ENCODE results near the gene HOTAIR. TPM values are rescaled to one million over a fixed set of nuclear protein-coding genes. Genes with fewer than 3 reads are reported as not detected.

HOTAIR gene
- total RNA-seq, 1 donor from 2014 or later, result not detected

GRCh38 chr12:53980802-53981496 is 6.2 kb upstream of the HOTAIR start:
- Histone ChIP-seq H3K4me1 (peaks cover 3% of the 10 kb centered on the region), H3K36me3 (no peaks in the 10 kb centered on the region), H3K27ac (no peak overlapping the region), H3K4me3 (no peak overlapping the region), H3K27me3 (peaks cover 99% of the 10 kb centered on the region), H3K9me3 (no peaks in the 10 kb centered on the region)
- intact Hi-C loops (cut with DNase I), result no loop called here
- TF ChIP-seq, protein P1, sequence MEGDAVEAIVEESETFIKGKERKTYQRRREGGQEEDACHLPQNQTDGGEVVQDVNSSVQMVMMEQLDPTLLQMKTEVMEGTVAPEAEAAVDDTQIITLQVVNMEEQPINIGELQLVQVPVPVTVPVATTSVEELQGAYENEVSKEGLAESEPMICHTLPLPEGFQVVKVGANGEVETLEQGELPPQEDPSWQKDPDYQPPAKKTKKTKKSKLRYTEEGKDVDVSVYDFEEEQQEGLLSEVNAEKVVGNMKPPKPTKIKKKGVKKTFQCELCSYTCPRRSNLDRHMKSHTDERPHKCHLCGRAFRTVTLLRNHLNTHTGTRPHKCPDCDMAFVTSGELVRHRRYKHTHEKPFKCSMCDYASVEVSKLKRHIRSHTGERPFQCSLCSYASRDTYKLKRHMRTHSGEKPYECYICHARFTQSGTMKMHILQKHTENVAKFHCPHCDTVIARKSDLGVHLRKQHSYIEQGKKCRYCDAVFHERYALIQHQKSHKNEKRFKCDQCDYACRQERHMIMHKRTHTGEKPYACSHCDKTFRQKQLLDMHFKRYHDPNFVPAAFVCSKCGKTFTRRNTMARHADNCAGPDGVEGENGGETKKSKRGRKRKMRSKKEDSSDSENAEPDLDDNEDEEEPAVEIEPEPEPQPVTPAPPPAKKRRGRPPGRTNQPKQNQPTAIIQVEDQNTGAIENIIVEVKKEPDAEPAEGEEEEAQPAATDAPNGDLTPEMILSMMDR (IDR thresholded peaks at IDR 0.05), result no peak
- ATAC-seq (no peak), DNase-seq (no peak)

DNA sequence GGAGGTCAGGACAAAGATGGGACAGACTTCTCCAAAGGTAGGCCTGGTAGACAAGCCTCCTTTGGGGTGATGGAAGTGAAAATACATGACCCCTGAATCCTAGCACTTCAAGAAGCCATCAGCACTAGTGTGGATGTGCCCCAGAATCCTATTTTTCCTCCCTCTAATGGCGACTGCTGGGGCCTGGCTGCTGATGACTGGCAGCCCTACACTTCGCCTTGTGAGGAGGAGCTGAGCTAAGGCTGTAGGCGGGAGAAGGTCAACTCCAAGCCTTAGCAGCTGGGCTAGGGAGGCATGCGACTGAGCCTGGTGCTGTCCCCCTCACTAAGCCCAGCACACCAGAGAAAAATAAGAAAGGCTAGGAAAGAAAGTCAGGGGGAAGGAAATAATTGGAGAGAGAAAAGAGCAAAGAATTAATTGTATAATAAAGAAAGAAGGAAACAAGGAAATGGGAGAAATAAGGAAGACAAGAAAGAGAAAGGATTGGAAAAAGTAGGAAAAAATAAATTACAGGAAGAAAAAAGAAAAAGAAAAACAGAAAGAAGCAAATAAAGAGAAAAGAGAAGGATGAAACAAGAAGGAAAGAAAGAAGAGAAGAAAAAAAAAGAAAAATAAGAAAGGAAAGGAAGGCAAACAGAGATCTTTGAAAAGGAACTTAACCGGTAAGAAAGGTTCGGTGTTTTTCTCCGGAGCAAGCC is 5.5 kb upstream of the HOTAIR start:
- H3K27me3 ChIP-seq, result peaks cover 99% of the 10 kb centered on the region
- H3K27ac ChIP-seq, result no peak overlapping the region
- intact Hi-C loops (cut with DNase I), result no loop called here
- ATAC-seq (no peak), DNase-seq (no peak)
- H3K4me1 ChIP-seq, result peaks cover 2% of the 10 kb centered on the region
- no peak overlapping the region for H3K4me3 ChIP-seq
- H3K9me3 ChIP-seq, result no peaks in the 10 kb centered on the region
- TF ChIP-seq, protein P1 (IDR thresholded peaks at IDR 0.05), result no peak
- H3K36me3 ChIP-seq, result no peaks in the 10 kb centered on the region

GRCh38 chr12:53978477-53979356 is 4.0 kb upstream of the HOTAIR start:
- Histone ChIP-seq H3K4me3 (no peak overlapping the region), H3K9me3 (no peaks in the 10 kb centered on the region), H3K36me3 (no peaks in the 10 kb centered on the region), H3K27me3 (peaks cover 99% of the 10 kb centered on the region), H3K27ac (no peak overlapping the region), H3K4me1 (peaks cover 10% of the 10 kb centered on the region)
- TF ChIP-seq, protein P1 (IDR thresholded peaks at IDR 0.05), result no peak
- no peak for DNase-seq
- ATAC-seq, result no peak
- intact Hi-C loops (cut with DNase I), result no loop called here

DNA sequence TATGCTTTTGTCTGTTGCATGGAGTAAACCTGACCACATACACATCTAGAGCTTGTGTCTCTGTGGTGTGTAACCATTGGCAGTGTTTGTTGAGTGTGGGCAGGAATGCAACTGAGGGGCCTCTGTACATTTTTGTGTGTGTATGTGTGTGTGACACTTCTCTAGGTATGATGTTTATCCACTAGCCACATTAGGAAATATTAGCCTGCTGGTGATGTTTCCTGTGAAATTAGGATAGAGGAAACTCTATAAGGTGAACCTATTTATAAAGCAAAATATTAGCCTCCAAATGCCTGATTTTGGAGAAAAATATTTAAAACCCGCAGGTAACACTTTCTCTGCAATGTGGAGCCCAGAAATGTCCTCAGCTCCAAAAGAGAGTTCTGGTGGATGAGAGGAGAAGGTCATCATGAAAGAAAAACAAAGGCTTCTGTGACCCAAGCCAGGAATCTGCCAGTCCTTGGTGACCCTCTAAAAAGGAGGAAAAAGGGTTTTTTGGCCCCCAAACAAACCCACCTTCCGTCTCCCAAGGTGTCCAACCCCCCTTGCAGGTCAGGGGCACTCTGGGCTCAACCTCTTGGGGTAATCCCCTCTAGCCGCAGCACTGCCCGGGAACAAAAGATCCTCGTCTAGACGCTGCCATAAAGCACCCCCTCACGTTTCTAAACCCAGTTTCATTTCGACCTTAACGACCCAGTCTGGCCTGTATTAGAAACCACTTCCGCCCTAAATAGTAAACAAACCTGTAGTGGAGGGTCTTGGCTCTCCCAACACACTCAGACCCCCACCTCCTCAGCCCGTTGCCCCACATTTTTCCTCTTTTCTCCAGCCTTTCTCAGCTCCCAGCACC is 3.1 kb upstream of the HOTAIR start:
- Histone ChIP-seq H3K4me1 (peaks cover 17% of the 10 kb centered on the region), H3K4me3 (no peak overlapping the region), H3K9me3 (no peaks in the 10 kb centered on the region), H3K27me3 (peaks cover 99% of the 10 kb centered on the region), H3K27ac (no peak overlapping the region), H3K36me3 (no peaks in the 10 kb centered on the region)
- no peak for ATAC-seq
- TF ChIP-seq, protein P1 (IDR thresholded peaks at IDR 0.05), result no peak
- no peak for DNase-seq
- intact Hi-C loops (cut with DNase I), result no loop called here

Data from upper lobe of right lung (tissue), 1 donor.